Measurements from ENCODE around the gene COG5.

DNA sequence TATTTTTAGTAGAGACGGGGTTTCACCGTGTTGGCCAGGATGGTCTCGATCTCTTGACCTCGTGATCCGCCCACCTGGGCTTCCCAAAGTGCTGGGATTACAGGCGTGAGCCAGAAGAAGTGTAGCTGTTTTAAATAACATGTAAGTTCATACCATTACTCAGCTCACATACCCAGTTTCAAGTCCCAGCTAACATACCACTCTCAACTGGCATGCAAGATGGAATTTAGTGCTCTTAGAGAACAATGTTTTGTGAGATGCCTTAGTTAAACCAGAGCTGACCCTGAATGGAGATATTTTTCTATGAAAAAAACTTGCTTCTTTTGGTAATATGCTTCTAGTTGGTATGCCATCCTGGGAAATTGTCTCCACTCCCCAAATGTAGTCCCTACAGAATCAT, 357.6 kb downstream of the COG5 start:
- TF ChIP-seq, protein P1, sequence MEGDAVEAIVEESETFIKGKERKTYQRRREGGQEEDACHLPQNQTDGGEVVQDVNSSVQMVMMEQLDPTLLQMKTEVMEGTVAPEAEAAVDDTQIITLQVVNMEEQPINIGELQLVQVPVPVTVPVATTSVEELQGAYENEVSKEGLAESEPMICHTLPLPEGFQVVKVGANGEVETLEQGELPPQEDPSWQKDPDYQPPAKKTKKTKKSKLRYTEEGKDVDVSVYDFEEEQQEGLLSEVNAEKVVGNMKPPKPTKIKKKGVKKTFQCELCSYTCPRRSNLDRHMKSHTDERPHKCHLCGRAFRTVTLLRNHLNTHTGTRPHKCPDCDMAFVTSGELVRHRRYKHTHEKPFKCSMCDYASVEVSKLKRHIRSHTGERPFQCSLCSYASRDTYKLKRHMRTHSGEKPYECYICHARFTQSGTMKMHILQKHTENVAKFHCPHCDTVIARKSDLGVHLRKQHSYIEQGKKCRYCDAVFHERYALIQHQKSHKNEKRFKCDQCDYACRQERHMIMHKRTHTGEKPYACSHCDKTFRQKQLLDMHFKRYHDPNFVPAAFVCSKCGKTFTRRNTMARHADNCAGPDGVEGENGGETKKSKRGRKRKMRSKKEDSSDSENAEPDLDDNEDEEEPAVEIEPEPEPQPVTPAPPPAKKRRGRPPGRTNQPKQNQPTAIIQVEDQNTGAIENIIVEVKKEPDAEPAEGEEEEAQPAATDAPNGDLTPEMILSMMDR (conservative IDR thresholded peaks at IDR 0.05; ENCODE audit: low read length), result no peak
- TF ChIP-seq EZH2phosphoT487 (IDR thresholded peaks at IDR 0.05; ENCODE audit: borderline replicate concordance, low read depth, low read length), result no peak

Measured in OCI-LY7 (cell line).